Stomach (tissue), 4 donors: ENCODE results near the gene EVA1C.

ENCODE experiments used
- EP300 ChIP-seq: sonication (generic); formaldehyde crosslinking; IDR thresholded peaks from one replicate; pipeline ENCODE4 v1.6.1; 2017; ENCODE audit warnings: antibody characterized with exemption
- POLR2A ChIP-seq, 4 donors: fragments of 450-650 bp; IDR thresholded peaks; one replicate each; pipeline ENCODE4 v1.6.1; 2016; ENCODE audit warnings: antibody characterized with exemption in 4 of 4, control low read depth in 2 of 4, mild to moderate bottlenecking in 1 of 4, moderate library complexity in 1 of 4
- POLR2AphosphoS5 ChIP-seq, 3 donors: sonication (generic); formaldehyde crosslinking; IDR thresholded peaks; one replicate each; pipeline ENCODE4 v1.6.1; 2016; ENCODE audit warnings: antibody characterized with exemption in 3 of 3
- TF ChIP-seq, protein P1 (sequence below), 7 experiments: fragments of 450-650 bp in 4 of 7; fragments of 200-600 bp in 3 of 7; sonication (generic) in 3 of 7; IDR thresholded peaks; one replicate each; pipeline ENCODE4 v1.5.1; 2016 to 2019; ENCODE audit warnings: antibody characterized with exemption in 7 of 7, control low read depth in 2 of 7, mild to moderate bottlenecking in 1 of 7

DNA sequence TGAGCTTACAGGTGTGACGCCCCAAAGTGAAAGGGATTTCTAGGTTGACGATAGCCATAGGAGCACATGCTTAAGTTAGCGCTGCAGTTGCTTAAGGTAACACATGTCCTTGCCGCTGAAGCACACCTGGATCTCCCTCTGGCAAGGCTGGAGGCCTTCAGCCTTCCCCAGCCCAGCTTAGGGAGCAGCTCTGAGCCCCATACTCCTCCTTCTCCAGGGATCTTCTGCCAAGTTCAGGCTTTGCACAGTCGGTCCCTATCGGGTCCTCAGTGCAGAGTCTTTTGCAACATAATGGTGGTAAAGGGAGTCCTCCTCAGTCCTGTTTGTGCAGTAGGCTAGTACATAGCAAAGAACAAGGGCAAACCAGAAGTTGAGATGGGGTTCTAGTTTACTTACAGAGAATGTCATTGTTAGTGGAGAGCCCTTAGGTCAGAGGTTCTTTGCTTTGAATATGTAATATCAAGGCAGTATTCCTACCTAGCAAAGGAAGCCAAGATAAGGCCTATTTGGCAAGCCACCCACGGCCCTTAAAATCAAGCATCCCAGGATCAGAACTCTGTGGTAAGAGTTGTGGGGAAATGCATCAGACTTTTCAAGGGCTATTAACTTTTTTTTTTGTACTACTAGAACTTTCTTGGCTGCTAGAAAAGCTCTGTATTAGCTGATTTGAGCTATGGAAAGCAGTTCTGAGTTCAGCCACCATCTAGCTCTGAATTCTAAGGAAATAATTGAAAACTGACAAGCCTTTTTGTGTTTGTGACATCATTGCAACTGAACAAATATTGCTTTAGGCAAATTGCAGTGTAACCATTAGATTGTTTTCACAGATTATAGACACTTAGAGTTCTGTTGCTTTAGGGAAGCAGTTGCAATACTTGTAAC lies 1.4 kb downstream of the EVA1C start:
- no peak for TF ChIP-seq EP300
- TF ChIP-seq, protein P1, sequence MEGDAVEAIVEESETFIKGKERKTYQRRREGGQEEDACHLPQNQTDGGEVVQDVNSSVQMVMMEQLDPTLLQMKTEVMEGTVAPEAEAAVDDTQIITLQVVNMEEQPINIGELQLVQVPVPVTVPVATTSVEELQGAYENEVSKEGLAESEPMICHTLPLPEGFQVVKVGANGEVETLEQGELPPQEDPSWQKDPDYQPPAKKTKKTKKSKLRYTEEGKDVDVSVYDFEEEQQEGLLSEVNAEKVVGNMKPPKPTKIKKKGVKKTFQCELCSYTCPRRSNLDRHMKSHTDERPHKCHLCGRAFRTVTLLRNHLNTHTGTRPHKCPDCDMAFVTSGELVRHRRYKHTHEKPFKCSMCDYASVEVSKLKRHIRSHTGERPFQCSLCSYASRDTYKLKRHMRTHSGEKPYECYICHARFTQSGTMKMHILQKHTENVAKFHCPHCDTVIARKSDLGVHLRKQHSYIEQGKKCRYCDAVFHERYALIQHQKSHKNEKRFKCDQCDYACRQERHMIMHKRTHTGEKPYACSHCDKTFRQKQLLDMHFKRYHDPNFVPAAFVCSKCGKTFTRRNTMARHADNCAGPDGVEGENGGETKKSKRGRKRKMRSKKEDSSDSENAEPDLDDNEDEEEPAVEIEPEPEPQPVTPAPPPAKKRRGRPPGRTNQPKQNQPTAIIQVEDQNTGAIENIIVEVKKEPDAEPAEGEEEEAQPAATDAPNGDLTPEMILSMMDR (IDR thresholded peaks at IDR 0.05) = no peak
- no peak for TF ChIP-seq POLR2A (IDR thresholded peaks at IDR 0.05)
- TF ChIP-seq POLR2AphosphoS5 (IDR thresholded peaks at IDR 0.05) = peak in 1 of 3 donors; percentile 3
